ENCODE data around the gene HOXC11.

- TF ChIP-seq CTCF (IDR thresholded peaks at IDR 0.05) (no peak), POLR2A (IDR thresholded peaks at IDR 0.05) (no peak)
These were observed 12.5 kb upstream of the HOXC11 start for GRCh38 chr12:53960187-53961024.

Measured in esophagus squamous epithelium (tissue), 4 donors.